NCI-H2196 treated with DMSO at 0.1 percent for 48 hours (cell line): Measurements from ENCODE around the gene PHAF1.

Experiments used
- DNase-seq: peaks from one replicate; lab custom pipeline; 2025; ENCODE audit not compliant: unreplicated experiment; lab: John Stamatoyannopoulos, UW

Gene PHAF1

GRCh38 chr16:67191995-67192681 is 82.4 kb downstream of the PHAF1 start, which contains the start of gene E2F4:
Gene E2F4 (plus strand): TSS chr16:67192155. CDS start chr16:67192228, 73 bp downstream.
- peak; percentile 49 for DNase-seq

GRCh38 chr16:67192781-67193361 is 83.1 kb downstream of the PHAF1 start:
- no peak for DNase-seq

GRCh38 chr16:67193536-67193935 is 83.8 kb downstream of the PHAF1 start:
- DNase-seq, result no peak

GRCh38 chr16:67194260-67194659 is 84.5 kb downstream of the PHAF1 start:
- no peak for DNase-seq

GRCh38 chr16:67195676-67196075 is 85.9 kb downstream of the PHAF1 start:
- DNase-seq, result no peak

- DNase-seq, result no peak
Observed at GRCh38 chr16:67196881-67197280, 87.1 kb downstream of the PHAF1 start.

- no peak for DNase-seq
Observed at GRCh38 chr16:67197704-67198103, 88.0 kb downstream of the PHAF1 start.
